ENCODE data around the gene PEX6.

PEX6 gene

GRCh38 chr6:42973926-42974325, 5.1 kb downstream of the PEX6 start:
- DNase-seq (ENCODE audit: low read depth), result no peak
- TF ChIP-seq CTCF (IDR thresholded peaks at IDR 0.05; ENCODE audit: low read depth, low read length, missing control alignments), result no peak
- H3K4me3 ChIP-seq (ENCODE audit: low read depth, low read length), result no peak overlapping the region

GRCh38 chr6:42971746-42972327, 7.1 kb downstream of the PEX6 start:
- TF ChIP-seq CTCF (IDR thresholded peaks at IDR 0.05; ENCODE audit: low read depth, low read length, missing control alignments), result no peak
- H3K4me3 ChIP-seq (ENCODE audit: low read depth, low read length), result no peak overlapping the region
- no peak for DNase-seq (ENCODE audit: low read depth)

- TF ChIP-seq CTCF (IDR thresholded peaks at IDR 0.05; ENCODE audit: low read depth, low read length, missing control alignments), result no peak
- DNase-seq (ENCODE audit: low read depth), result no peak
- no peak overlapping the region for H3K4me3 ChIP-seq (ENCODE audit: low read depth, low read length)
Observed at GRCh38 chr6:42970871-42971612, 7.9 kb downstream of the PEX6 start.

- no peak overlapping the region for H3K4me3 ChIP-seq (ENCODE audit: low read depth, low read length)
- no peak for TF ChIP-seq CTCF (IDR thresholded peaks at IDR 0.05; ENCODE audit: low read depth, low read length, missing control alignments)
- no peak for DNase-seq (ENCODE audit: low read depth)
Observed at GRCh38 chr6:42969934-42970333, 9.0 kb downstream of the PEX6 start.

GRCh38 chr6:42969431-42969830, 9.6 kb downstream of the PEX6 start:
- no peak overlapping the region for H3K4me3 ChIP-seq (ENCODE audit: low read depth, low read length)
- DNase-seq (ENCODE audit: low read depth), result no peak
- no peak for TF ChIP-seq CTCF (IDR thresholded peaks at IDR 0.05; ENCODE audit: low read depth, low read length, missing control alignments)

- TF ChIP-seq CTCF (IDR thresholded peaks at IDR 0.05; ENCODE audit: low read depth, low read length, missing control alignments), result no peak
- no peak for DNase-seq (ENCODE audit: low read depth)
- no peak overlapping the region for H3K4me3 ChIP-seq (ENCODE audit: low read depth, low read length)
Observed at GRCh38 chr6:42968783-42969182, 10.2 kb downstream of the PEX6 start.
